Airway epithelial cell (primary cell): ENCODE data around the gene SEPTIN11. TPM values are rescaled to one million over a fixed set of nuclear protein-coding genes. Genes with fewer than 3 reads are reported as not detected.

Experiments
- total RNA-seq: library from RNA; depleted of rRNA; stranded (reverse); fragments of >200 nt; gene quantifications from 2 replicates; pipeline ENCODE4 v1.2.3, GENCODE V29; 2015

SEPTIN11 gene
- 50.7 and 67.6 TPM in 2 replicates for total RNA-seq

DNA sequence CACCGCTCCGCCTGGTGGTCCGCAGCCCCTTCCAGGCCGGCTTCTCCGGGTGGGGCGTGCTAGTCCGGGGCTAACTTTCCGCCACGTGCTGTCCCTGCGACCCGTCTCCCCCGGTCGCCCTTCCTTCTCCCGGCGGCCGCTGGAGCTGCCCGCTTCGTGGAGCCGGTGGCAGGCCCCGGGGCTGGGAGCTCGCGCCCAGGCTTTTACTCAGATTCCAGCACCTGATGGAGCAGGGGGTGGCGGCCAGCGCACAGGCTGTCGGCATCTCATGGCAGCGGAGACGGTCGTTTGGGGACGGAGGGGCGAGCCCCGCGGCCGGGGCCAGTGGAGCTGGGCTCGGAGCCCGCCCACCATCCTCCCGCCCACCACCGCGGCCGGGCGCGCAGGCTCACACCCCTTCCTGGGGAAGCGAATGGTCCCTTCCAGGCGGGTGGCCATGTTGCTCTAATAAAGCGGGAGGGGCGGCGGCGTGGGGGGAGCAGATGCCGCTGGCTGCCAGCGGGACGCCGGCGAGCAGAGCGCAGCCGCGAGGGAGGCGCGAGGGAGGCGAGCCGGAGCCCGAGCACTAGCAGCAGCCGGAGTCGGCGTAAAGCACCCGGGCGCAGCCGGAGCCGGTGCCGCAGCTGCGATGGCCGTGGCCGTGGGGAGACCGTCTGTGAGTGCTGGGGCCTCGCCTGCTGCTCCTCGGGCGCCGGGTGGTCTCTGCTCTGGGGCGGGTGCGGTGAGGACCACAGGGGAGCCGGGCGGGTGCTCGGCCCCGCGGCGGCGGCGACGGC lies at the start of gene SEPTIN11:
Gene SEPTIN11, plus strand, starts transcription at position 477 of the 776 bp plus-strand sequence. Its CDS starts 152 bp downstream, at position 629.

Other genes starting within 250 kb of the SEPTIN11 start
- gene SOWAHB, start 51.6 kb upstream of the SEPTIN11 start, total RNA-seq = 17.3 and 21.4 TPM in 2 replicates
- 127 and 183 TPM in 2 replicates for gene CCNI, start 126.2 kb downstream of the SEPTIN11 start, total RNA-seq
- gene CCNG2, start 207.5 kb downstream of the SEPTIN11 start, total RNA-seq = 38.8 and 41.2 TPM in 2 replicates